ENCODE data around the gene DAPK1. TPM values are rescaled to one million over a fixed set of nuclear protein-coding genes. Genes with fewer than 3 reads are reported as not detected.

The DAPK1 gene
- total RNA-seq, 1 donor from 2014 or later, result 17.8 TPM

DNA sequence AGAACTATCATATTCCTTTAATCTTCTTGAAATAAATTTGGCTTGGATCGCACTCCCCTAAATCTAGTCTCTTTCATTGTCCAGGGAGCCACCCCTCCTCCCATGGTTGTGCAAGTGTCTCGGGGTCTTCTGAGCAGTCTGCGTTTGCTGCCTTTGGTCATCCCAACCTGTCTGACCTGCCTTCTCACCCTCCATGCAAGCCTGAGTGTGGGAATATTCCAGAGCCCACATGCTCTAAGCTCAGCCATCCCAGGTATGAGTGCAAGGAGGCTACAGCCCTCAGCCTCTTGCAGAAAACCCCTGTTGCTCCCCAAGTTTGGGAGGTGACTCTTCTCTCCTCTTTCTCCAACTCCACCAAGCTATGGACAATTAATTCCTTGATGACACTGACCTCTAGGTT lies 220.6 kb downstream of the DAPK1 start:
- Histone ChIP-seq H3K4me1 (peaks cover 0 to 8% of the 10 kb centered on the region in 2 donors), H3K27me3 (no peaks in the 10 kb centered on the region), H3K4me3 (no peak overlapping the region), H3K36me3 (no peaks in the 10 kb centered on the region), H3K27ac (no peak overlapping the region), H3K9me3 (no peaks in the 10 kb centered on the region)
- DNase-seq (ENCODE audit: low spot score in 2 of 2), result no peak
- intact Hi-C loops (cut with DNase I), result loop anchor here (10.0 kb wide), 1 partner anchor 1973 kb away; the partner anchor contains the start of gene AGTPBP1
- TF ChIP-seq CTCF (IDR thresholded peaks at IDR 0.05), result no peak

DNA sequence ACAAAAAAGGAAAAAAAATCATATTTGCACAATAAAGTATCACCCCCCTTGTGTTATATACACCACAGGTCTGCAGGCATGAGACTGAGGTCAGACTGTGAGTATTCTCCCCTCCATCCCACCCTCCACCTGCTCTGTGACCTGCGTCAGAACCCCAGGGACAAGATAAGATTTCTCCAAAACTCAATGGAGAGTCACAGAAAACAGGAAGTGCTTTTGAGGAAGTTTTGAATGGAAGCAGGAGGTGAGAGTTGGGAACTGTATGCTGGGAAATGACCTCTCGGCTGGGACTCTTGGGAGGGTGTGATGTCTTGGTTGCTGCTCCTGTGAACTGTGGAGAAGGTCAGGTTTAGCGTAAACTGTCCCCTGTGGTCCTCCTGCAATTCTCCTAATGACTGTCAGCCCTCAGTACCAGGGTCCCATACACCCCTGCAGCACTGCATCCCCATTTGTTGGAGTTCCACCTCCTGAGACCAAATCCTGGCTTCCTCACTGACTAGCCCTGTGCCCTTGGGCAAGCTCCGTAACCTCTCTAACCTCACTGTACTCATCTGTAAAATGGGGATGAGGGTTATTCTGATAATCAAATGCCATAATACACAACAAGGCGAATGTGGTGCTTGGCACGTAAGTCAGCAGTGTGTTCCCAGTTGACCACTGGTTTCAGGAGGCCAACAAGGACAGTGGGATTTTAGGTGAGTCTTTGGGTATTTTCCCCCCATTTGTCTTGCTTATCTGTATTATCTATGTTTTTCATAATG lies 221.4 kb downstream of the DAPK1 start:
- intact Hi-C loops (cut with DNase I), result loop anchor here (10.0 kb wide), 1 partner anchor 1974 kb away; the partner anchor contains the start of gene AGTPBP1
- no peaks in the 10 kb centered on the region for H3K27me3 ChIP-seq
- DNase-seq (ENCODE audit: low spot score in 2 of 2), result no peak

GRCh38 chr9:87720173-87720572 lies 222.5 kb downstream of the DAPK1 start:
- no peaks in the 10 kb centered on the region for H3K9me3 ChIP-seq
- H3K27me3 ChIP-seq, result no peaks in the 10 kb centered on the region
- intact Hi-C loops (cut with DNase I), result loop anchor here (10.0 kb wide), 4 partner anchors 255 to 1365 kb away; partner anchors contain the start of genes CDK20 and TUT7
- no peak for DNase-seq (ENCODE audit: low spot score in 2 of 2)
- no peak overlapping the region for H3K4me3 ChIP-seq
- no peaks in the 10 kb centered on the region for H3K4me1 ChIP-seq
- no peak for TF ChIP-seq CTCF (IDR thresholded peaks at IDR 0.05)
- no peaks in the 10 kb centered on the region for H3K36me3 ChIP-seq
- no peak overlapping the region for H3K27ac ChIP-seq

More for the DNA sequence above, 221.4 kb downstream of the DAPK1 start:
- no peak overlapping the region for H3K27ac ChIP-seq
- H3K9me3 ChIP-seq, result no peaks in the 10 kb centered on the region
- no peaks in the 10 kb centered on the region for H3K36me3 ChIP-seq
- H3K4me3 ChIP-seq, result no peak overlapping the region
- TF ChIP-seq CTCF (IDR thresholded peaks at IDR 0.05), result no peak
- H3K4me1 ChIP-seq, result peaks cover 0 to 8% of the 10 kb centered on the region in 2 donors

DNA sequence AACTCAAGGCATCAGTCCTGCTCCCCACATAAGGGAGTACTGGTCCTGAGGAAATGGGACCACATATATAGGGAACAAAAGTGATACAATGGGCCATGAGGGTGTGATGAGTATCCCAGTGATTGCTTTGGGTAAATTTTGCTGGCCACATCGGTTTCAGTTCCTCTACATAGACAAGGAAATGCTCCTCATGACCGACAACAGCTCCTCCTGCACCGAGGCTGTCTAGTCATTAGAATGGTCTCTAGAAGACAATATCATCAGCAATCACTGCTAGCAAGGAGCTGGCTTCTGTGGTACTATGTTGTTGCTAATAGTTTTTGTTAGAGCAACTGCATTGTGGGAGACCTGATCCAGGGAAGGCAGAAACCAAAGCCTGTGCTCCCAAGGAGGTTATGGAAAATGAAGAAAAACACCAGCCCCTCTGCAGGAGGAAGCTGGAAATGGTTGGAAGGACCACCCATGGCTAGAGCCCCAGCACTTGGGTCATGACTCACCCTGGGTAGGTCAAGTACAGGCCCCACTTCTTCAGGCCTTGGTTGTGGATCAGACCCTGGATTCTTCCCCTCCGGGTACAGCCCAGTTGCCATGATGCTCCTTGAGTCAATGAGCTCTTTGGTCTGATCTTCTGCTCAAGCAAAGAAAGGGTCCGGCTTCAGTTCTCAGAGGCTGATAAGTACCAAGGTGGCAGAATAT lies 224.9 kb downstream of the DAPK1 start:
- no peaks in the 10 kb centered on the region for H3K36me3 ChIP-seq
- no peak overlapping the region for H3K27ac ChIP-seq
- DNase-seq (ENCODE audit: low spot score in 2 of 2), result no peak
- no peaks in the 10 kb centered on the region for H3K9me3 ChIP-seq
- intact Hi-C loops (cut with DNase I), result loop anchor here (10.0 kb wide), 4 partner anchors 252 to 1368 kb away; partner anchors contain the start of genes CDK20 and TUT7
- TF ChIP-seq CTCF (IDR thresholded peaks at IDR 0.05), result no peak
- H3K27me3 ChIP-seq, result no peaks in the 10 kb centered on the region
- peaks cover 5 to 8% of the 10 kb centered on the region in 2 donors for H3K4me1 ChIP-seq
- no peak overlapping the region for H3K4me3 ChIP-seq

- Histone ChIP-seq H3K27me3 (no peaks in the 10 kb centered on the region), H3K4me1 (peaks cover 6 to 10% of the 10 kb centered on the region in 2 donors), H3K36me3 (peaks cover 20% of the 10 kb centered on the region in 2 donors), H3K27ac (peak overlapping the region; percentile 95 to 98), H3K4me3 (peak overlapping the region; percentile 73 to 76), H3K9me3 (no peaks in the 10 kb centered on the region)
- no peak for DNase-seq (ENCODE audit: low spot score in 2 of 2)
- TF ChIP-seq CTCF (IDR thresholded peaks at IDR 0.05), result no peak
- intact Hi-C loops (cut with DNase I), result loop anchor here (5.0 to 10.0 kb wide), 8 partner anchors 249 to 1592 kb away; partner anchors contain the start of genes CDK20, NXNL2, SECISBP2 and SPIN1
Measured at GRCh38 chr9:87725356-87725899, 227.8 kb downstream of the DAPK1 start.
